Prostate gland (tissue), 2 donors: Measurements from ENCODE around the gene MAFF. TPM values are rescaled to one million over a fixed set of nuclear protein-coding genes. Genes with fewer than 3 reads are reported as not detected.

ENCODE experiments used
- DNase-seq: peaks from one replicate; pipeline ENCODE4 v3.0.0-alpha.2; 2019; ENCODE audit warnings: low spot score
- H3K27ac ChIP-seq, 2 donors: fragments of 200-600 bp; sonication (generic); 2 replicates each; pipeline ENCODE4 v1.5.1; 2017 to 2019
- H3K27me3 ChIP-seq: fragments of 200-600 bp; sonication (generic); replicated peaks from 2 replicates; pipeline ENCODE4 v1.5.1; 2019; ENCODE audit not compliant: insufficient read depth
- H3K36me3 ChIP-seq, 2 donors: fragments of 200-600 bp; sonication (generic); 1 replicate in 1 of 2; 2 replicates in 1 of 2; pipeline versions ENCODE4 v1.5.1 to v1.8.1; 2017 to 2019
- H3K4me1 ChIP-seq: fragments of 200-600 bp; sonication (generic); replicated peaks from 2 replicates; pipeline ENCODE4 v1.5.1; 2019
- H3K4me3 ChIP-seq, 2 donors: fragments of 200-600 bp; sonication (generic); 2 replicates each; pipeline ENCODE4 v1.5.1; 2017 to 2019
- H3K9me3 ChIP-seq: fragments of 200-600 bp; sonication (generic); 2 replicates; pipeline ENCODE4 v1.5.1; 2017
- POLR2A ChIP-seq: fragments of 450-650 bp; IDR thresholded peaks from one replicate; pipeline ENCODE4 v1.6.1; 2016; ENCODE audit warnings: antibody characterized with exemption, mild to moderate bottlenecking
- POLR2AphosphoS5 ChIP-seq: sonication (generic); formaldehyde crosslinking; IDR thresholded peaks from one replicate; pipeline ENCODE4 v1.6.1; 2017; ENCODE audit warnings: antibody characterized with exemption
- WGBS: methylation state at CpG from one replicate; pipeline ENCODE4 v1.1.5; 2018; 5-methylcytosine and 5-hydroxymethylcytosine counted together
- intact Hi-C: fragments of 100-400 bp; cut with DNase I; formaldehyde crosslinking; loops from one replicate; pipeline ENCODE4 v1.14.2; 2022
- total RNA-seq, 2 donors: library from RNA; depleted of rRNA; stranded (reverse); fragments of >200 nt; gene quantifications; one replicate each; pipeline ENCODE4 v1.1.0, GENCODE V29; 2016
- TF ChIP-seq, protein P1 (sequence below), 4 experiments: fragments of 200-600 bp in 2 of 4; fragments of 450-650 bp in 2 of 4; sonication (generic) in 2 of 4; IDR thresholded peaks; 1 replicate in 3 of 4; 2 replicates in 1 of 4; pipeline ENCODE4 v1.5.1; 2016 to 2019; ENCODE audit warnings: antibody characterized with exemption in 4 of 4, mild to moderate bottlenecking in 2 of 4, moderate library complexity in 2 of 4

MAFF gene
- total RNA-seq, 2 donors from 2014 or later: 23.6 to 26.0 TPM

DNA sequence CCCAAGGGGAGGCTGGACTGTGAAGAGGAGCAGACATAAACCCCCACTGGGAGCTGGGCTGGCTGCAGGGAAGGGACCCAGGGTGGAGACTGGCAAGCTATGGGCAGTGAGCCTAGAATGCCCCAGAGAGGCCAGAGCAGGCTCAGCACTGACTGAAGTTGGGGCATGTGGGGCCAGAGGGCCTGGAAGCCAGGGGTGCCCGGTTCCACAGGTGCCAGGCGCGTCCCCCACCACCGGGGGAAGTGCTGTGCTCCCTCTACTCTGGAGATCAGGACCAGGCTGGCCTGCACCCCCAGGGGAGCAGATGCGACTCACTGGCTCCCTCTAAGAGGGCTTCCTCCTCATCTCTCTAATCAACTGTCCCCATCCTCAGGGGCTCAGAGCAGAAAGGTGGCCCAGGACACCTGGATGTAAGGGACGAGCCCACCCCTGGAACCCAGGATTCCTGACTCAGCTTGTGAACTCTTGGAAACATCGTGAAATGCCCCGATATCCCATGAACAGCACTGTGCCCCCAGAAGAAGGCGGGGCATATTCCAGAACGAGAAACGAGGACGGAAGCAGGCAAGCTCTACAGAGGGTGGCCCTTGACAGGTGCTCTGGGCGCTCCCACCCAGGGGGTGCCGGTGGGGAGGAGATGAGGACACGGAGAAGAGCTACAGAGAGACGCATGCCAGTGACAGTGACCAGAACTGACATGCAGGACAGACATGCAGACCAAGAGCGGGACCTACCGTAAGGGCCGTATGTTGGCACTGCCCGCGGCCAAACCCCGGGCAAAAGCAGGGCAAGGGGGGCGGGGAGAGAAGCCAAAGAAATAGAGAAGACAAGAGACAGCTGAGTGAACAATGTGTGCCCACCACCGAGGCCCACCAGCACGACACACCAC, 20.4 kb downstream of the MAFF start:
- Histone ChIP-seq H3K9me3 (no peaks in the 10 kb centered on the region), H3K27me3 (no peaks in the 10 kb centered on the region), H3K27ac (peak overlapping the region; percentile 23 to 59), H3K4me1 (no peaks in the 10 kb centered on the region), H3K4me3 (no peak overlapping the region), H3K36me3 (peaks cover 0 to 11% of the 10 kb centered on the region in 2 donors)
- TF ChIP-seq POLR2A: no peak
- TF ChIP-seq POLR2AphosphoS5: no peak
- TF ChIP-seq, protein P1, sequence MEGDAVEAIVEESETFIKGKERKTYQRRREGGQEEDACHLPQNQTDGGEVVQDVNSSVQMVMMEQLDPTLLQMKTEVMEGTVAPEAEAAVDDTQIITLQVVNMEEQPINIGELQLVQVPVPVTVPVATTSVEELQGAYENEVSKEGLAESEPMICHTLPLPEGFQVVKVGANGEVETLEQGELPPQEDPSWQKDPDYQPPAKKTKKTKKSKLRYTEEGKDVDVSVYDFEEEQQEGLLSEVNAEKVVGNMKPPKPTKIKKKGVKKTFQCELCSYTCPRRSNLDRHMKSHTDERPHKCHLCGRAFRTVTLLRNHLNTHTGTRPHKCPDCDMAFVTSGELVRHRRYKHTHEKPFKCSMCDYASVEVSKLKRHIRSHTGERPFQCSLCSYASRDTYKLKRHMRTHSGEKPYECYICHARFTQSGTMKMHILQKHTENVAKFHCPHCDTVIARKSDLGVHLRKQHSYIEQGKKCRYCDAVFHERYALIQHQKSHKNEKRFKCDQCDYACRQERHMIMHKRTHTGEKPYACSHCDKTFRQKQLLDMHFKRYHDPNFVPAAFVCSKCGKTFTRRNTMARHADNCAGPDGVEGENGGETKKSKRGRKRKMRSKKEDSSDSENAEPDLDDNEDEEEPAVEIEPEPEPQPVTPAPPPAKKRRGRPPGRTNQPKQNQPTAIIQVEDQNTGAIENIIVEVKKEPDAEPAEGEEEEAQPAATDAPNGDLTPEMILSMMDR (IDR thresholded peaks at IDR 0.05): no peak
- 81% methylated on average over 25 of the region's 25 CpGs for WGBS
- no peak for DNase-seq
- intact Hi-C loops: loop anchor here (10.0 kb wide), 1 partner anchor 107 kb away; the partner anchor contains the start of gene BAIAP2L2

DNA sequence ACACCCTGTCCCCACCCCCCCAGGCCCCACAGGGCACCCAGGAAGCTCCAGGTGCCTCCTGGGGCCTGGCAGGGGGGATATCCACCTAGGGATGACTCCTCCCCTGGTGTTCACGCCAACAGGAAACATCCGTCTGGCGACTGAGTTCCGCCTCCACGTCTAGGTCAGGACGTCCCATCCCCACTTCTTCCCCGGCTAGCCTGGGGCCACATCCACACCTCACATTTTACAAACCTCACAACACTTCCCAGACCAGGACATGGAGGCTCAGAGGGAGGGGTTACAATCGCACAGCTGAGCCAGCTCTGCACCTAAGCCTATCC, 21.0 kb downstream of the MAFF start:
- DNase-seq: peak; percentile 65
- intact Hi-C loops: loop anchor here (10.0 kb wide), 1 partner anchor 108 kb away; the partner anchor contains the start of gene BAIAP2L2
- no peaks in the 10 kb centered on the region for H3K27me3 ChIP-seq
- H3K4me1 ChIP-seq: no peaks in the 10 kb centered on the region
- TF ChIP-seq POLR2A (peak; percentile 44), POLR2AphosphoS5 (peak; percentile 64)
- TF ChIP-seq, protein P1 (IDR thresholded peaks at IDR 0.05): no peak
- H3K27ac ChIP-seq: peak overlapping the region; percentile 23 to 59
- H3K9me3 ChIP-seq: no peaks in the 10 kb centered on the region
- H3K4me3 ChIP-seq: no peak overlapping the region
- WGBS: 55% methylated on average over 8 of the region's 8 CpGs
- H3K36me3 ChIP-seq: peaks cover 0 to 11% of the 10 kb centered on the region in 2 donors

DNA sequence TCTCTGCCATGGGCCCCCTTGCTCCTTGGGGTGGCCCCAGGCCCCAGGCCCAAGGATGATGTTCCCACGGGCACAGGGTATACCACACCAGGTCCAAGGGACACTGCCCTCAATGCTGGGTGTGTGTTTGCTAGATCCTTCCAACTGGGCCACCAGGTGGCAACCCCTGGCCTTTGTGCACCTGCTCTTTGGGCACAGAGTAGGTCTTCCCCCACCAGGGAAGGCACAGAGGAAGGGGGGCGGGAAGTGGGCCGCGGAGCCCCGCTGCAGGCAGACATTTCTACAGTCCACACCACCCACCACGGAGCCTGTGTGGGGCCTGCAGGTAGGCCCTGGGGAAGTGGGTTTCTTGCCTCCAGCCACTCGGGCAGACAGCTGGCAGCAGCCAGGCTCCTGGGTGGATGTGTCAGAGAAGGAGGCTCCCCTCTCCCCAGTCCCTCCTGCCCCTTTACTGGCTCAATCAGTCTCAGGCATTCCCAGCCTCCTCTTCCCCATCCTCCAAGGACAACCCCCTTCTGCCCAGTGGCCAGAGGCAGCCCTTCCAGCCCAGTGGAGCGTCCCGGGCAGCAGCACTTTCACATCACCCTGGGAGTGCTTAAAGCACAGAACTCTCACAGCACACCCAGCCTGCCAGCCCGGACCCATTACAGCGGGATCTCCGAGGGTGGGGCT, 21.6 kb downstream of the MAFF start:
- Histone ChIP-seq H3K4me1 (peaks cover 4% of the 10 kb centered on the region), H3K4me3 (no peak overlapping the region), H3K27me3 (no peaks in the 10 kb centered on the region), H3K27ac (peak overlapping the region; percentile 23 to 59), H3K36me3 (peaks cover 0 to 11% of the 10 kb centered on the region in 2 donors), H3K9me3 (no peaks in the 10 kb centered on the region)
- 83% methylated on average over 12 of the region's 12 CpGs for WGBS
- TF ChIP-seq, protein P1 (IDR thresholded peaks at IDR 0.05): peak in 1 of 4 experiments; percentile 21
- TF ChIP-seq POLR2AphosphoS5: no peak
- no peak for TF ChIP-seq POLR2A
- DNase-seq: no peak
- intact Hi-C loops: loop anchor here (10.0 kb wide), 1 partner anchor 109 kb away; the partner anchor contains the start of gene BAIAP2L2

DNA sequence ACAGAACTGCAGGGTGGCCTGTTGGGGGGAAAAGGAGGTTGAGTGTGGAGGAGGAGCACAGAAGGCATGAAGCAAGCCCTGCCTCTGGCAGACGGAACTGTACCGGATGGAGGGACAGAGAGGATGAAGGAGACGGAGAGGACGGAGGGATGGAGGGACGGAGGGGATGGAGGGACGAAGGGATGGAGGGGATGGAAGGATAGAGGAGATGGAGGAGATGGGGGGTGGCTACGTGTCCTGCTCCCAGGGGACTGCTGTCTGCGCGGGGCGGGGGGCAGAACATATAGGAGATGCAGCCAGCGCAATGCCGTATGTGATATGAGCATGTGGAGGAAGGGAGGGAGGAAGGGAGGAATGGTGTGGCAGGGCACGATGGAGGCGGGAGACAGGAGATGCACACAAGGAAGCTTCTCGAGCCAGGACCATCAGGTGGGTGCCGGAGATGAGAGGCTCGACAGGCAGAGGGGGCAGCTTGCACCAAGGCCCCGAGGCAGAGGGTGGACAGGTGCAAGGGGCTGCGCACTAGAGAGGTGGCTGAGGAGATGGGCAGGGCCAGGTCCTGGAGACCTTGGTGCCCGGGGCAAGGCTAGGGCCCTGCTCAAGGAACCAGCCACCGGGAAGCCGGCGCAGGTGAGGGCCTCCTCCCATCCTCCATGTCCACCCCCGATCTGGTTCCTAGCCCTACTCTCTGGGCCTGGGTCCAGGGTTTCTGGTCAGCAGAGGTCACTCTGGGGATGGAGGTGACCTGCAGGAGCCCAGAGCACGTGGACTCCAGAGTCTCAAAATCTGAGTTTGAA, 25.3 kb downstream of the MAFF start:
- Histone ChIP-seq H3K4me1 (peaks cover 12% of the 10 kb centered on the region), H3K9me3 (no peaks in the 10 kb centered on the region), H3K36me3 (peaks cover 0 to 11% of the 10 kb centered on the region in 2 donors), H3K27ac (peak overlapping the region in 1 of 2 donors; percentile 85), H3K4me3 (no peak overlapping the region), H3K27me3 (no peaks in the 10 kb centered on the region)
- 93% methylated on average over 25 of the region's 25 CpGs for WGBS
- intact Hi-C loops: loop anchor here (10.0 kb wide), 1 partner anchor 112 kb away; the partner anchor contains the start of gene BAIAP2L2
- no peak for DNase-seq
- TF ChIP-seq POLR2A: no peak
- TF ChIP-seq, protein P1 (IDR thresholded peaks at IDR 0.05): no peak
- TF ChIP-seq POLR2AphosphoS5: no peak
